ENCODE results near the gene SLC6A1. TPM values are rescaled to one million over a fixed set of nuclear protein-coding genes. Genes with fewer than 3 reads are reported as not detected.

The SLC6A1 gene
- total RNA-seq, 1 donor from 2014 or later, result not detected

DNA sequence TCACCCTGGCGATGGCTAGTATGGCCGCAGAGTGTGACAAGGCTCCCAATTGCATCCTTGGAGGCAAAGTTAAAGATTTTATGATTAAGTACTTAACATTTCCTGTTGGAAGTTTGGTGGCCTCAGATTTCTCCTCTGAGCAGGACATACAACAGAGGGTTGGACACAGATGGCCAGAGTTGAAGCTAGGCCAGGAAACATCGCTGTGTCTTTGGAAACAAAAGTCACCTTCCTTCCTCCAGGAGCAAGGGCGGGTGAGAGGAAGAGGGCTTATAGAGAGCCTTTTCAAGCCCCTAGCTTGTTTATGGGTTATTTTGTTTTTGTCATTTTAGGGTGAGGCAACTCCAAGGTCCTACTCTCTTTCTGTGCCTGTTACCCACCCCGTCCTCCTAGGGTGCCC lies 24.2 kb downstream of the SLC6A1 start:
- intact Hi-C loops (cut with micrococcal nuclease), result no loop called here

DNA sequence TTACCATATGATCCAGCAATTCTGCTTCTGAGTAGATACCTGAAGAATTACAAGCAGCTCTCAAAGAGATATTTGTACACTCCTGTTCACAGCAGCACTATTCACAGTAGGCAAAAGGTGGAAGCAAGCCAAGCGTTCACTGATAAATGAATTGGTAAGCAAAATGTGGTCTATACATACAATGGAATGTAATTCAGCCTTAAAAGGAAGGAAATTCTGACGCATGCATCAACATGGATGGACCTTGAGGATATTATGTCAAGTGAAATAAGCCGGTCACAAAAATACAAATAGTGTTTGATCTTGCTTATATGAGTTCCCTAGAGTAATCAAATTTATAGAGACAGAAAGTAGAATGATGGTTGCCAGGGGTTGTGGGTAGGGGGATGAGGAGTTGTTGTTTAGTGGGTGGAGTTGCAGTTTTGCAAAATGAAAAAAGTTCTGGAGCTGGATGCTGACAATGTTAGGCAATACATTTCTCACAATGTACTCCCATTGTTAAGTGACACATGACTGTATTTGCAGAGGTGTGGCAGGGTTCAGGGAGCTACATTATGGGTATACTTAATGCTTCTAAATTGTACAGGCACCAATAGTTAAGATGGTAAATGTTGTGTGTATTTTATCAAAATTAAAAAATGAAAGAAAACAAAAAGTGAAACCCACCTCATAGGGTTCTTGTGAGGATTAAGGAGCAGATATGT lies 26.7 kb downstream of the SLC6A1 start:
- intact Hi-C loops (cut with micrococcal nuclease), result no loop called here

DNA sequence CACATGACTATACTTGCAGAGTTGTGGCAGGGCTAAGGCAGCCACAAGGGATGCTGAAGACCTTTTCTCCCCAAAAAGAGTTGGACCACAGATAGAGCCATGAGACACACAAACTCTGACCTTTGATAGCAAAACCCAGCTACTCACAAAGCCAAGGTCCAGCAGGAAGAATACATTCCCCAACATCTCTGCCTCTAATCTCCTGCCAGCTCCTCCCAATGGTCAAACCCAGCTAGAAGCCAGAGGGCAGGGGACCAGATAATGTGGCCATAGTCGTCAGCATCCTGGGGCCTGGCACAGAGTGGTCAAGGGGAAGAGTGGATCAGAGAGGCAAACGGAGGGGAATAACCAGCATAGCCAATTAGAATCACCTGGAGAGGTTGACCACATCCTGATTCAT lies 28.2 kb downstream of the SLC6A1 start:
- intact Hi-C loops (cut with micrococcal nuclease), result no loop called here

DNA sequence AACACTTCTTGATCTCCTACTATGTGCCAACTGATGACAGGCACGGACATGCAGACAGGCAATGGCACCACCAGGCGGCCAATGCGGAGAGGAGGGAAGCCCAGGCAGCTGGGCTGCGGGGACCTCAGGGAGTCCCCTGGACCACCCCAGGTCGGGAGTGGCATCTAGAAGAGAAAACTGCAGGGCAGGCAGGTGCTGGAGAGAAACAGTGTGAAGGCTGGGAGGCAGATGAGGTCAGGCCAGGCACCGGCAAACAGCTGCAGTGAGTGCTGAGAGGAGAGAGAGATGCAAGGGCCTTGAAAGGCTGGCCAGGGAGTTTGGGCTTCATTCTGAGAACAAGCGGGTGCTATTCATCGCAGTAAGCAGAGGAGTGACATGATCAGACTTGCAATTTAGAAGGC lies 29.1 kb downstream of the SLC6A1 start:
- intact Hi-C loops (cut with micrococcal nuclease), result no loop called here

DNA sequence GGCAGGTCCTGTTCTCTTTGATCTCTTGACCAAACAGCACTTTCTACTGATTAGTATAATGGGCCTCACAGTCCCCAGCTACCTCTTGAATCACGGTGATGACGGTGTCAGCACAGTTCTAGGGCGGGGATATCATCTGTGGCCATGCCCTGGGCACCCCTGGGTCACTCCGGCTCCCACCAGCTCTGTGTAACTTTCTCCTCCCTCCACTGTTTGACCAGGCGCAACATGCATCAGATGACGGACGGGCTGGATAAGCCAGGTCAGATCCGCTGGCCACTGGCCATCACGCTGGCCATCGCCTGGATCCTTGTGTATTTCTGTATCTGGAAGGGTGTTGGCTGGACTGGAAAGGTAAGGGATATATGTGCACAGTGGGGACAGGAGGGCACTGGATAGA lies 29.6 kb downstream of the SLC6A1 start:
- intact Hi-C loops (cut with micrococcal nuclease), result no loop called here

DNA sequence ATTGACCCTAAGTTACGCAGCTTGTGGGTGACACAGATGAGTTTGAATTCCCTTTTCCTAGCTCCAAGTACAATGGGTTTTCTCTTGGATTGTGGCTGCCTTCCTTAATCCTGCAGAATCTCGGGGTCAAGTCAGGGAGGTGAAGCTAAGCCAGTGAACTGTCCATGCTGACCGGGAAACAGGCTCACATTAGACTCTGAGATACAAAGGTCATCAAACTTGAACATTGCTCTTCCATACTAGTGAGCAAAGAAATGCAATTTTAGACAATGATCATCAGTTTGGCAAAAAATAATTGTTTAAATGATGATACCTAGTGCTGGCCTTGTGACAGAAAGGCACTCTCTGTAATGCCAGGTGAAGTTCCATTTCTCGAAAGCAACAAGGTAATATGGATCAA lies 31.6 kb downstream of the SLC6A1 start:
- intact Hi-C loops (cut with micrococcal nuclease), result no loop called here

DNA sequence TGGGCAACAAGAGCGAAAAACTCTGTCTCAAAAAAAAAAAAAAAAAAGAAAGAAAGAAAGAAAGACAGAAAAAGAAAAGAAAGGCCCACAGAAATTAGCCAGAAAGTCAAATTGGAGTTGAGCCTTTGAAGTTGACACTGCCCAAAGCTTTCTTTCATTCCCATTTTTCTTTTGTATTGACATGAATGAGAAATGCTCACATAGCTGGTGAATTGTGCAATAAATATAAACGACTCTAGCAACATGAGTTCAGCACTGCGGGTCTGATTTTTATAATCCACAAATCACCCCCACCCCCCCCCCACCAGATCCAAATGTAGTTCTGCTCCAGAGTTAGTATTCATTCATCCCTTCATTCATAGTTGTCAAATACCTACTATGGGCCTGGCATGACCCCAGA lies 37.4 kb downstream of the SLC6A1 start:
- intact Hi-C loops (cut with micrococcal nuclease), result no loop called here

DNA sequence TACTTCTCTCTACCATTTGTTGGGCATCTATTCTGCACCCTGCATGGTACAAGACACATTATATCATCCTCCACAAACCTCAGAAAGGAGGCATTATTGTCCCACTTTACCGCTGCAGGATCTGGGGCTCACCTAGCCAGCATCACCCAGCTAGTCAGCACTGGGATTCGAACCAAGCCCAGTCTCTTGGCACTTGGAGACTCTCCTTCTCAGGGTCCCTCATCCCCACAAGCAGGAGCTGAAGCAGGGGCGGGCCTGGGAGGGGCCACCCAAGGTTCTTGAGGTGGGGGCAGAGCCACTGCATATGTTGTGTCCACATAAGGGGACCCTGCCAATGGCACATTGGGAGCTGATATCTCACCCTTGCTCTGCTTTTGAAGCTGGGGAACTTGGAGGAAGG lies 41.3 kb downstream of the SLC6A1 start:
- intact Hi-C loops (cut with micrococcal nuclease), result no loop called here

DNA sequence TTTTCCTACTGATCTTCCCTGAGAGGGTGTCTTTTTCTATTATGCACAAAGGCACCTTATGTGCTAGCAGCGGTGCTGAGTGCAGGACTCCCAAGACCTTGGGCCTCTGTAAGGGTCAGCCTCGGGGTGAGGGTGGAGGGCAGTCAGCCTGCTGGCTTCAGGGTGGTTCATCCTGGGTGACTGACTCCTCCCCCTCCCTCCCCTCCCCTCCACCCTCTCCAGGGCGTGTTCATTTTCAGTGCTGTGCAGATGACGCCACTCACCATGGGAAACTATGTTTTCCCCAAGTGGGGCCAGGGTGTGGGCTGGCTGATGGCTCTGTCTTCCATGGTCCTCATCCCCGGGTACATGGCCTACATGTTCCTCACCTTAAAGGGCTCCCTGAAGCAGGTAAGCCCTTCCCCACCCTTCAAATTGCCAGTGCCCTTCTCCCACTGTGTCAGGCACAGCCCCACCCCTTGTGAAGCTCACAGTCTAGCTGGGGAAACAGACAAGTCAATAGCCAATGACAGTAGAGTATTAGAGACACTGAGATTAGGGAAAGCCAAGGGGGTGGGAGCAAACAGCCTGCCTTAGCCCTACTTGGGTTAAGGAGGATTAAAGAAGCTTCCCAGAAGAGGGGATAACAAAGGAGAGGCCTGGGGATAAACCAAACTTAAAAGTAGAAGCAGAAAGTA lies 41.9 kb downstream of the SLC6A1 start:
- intact Hi-C loops (cut with micrococcal nuclease), result no loop called here

DNA sequence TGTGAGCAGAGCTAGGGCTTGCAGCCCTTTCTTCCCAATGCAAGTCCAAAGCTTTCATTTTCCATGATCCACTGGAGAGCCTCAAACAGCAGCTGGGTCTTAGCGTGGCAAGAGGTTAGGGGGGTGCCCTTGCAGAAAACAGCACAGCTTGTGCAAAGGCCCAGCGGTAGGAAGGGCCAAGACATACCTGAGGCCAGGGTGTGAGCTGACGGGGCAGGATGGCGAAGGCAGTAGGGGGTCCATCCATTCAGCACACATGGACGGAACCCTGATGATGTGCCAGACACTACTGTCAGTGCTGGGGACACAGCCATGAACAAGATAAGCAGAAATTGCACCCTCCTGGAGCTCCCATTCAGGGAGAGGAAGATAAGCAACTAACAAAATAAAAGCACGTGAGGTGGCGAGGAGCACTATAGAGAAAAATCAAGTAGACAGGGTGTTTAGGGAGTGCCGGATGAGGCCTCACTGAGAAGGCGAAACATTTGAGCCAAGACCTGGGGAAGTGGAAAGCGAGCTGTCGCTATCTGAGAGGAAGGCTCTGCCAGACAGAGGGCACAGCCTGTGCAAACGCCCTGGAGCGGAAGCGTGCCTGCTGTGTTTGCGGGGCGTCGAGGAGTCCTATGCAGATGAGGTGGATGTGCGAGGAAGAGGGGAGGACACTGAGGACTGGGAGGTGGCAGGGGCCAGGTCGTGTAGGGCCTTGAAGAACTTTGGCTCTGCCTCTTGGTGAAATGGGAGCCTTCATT lies 43.4 kb downstream of the SLC6A1 start:
- intact Hi-C loops (cut with micrococcal nuclease), result no loop called here

DNA sequence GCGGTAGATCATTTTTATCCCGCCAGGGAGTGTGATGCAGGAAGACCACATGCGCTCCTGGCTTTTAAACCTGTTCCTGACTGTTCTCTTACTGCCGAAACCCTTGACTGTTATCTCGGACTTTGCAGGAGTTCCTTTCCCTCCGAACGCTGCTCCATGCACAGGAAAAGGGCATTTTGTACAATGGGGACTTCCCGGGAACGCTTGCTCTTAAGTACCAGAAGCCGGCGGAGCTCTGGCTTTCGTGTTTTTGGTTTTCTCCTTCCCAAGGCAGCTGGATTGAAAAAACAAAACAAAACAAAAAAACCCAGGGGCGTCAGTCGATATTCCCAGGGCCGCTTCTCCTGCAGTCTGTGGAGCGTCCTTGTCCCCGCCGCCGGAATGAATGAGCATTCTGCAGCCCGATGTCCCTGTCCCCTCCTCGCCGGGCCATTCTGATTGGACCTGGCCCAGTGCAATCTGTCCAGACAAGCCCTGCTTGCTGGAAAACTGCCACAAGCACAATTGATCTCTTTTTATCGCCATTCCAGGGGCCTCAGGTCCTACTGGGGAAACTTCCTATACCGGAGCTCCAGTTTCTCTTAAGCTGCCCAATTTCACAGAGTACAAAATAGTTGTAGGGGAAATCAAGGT lies 44.8 kb downstream of the SLC6A1 start:
- intact Hi-C loops (cut with micrococcal nuclease), result no loop called here

DNA sequence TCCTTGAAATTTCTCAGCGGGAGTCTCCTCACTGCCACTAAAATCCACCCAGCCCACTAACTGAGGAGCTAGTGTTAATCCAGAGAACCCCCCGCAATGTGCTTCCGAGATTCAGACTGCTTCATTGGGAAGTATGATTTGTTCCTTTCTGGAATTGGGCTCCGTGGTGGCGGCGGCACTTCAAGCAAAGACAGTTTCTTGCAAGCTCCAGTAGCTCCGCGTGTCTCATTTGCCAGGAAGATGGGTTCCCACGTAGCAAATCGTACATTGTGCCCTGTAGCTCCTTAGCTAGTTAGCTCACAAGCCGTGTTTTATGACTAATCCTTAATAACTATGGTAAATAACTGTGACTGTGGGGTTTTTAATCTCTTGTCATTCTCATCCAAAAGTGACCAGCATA lies 45.4 kb downstream of the SLC6A1 start:
- intact Hi-C loops (cut with micrococcal nuclease), result no loop called here

DNA sequence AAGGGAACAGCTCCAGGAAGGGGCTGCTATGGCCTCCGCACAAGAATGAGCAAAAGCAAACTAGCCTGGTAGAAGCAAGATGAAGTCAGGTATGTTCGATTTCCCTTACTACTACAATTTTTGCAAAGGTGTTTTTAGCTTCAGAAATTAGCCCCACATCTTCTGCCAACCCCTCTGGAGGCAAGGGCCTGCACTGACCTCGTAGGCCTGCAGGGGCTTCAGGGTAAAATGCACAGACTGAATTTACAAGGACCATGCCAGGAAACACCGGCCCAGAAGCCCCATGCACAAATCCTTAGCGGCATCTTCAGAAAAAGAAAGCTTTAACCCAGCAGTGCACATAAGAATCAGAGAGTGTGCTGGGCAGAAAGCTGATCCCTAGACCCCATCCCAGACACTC lies 53.0 kb downstream of the SLC6A1 start:
- intact Hi-C loops (cut with micrococcal nuclease), result no loop called here

DNA sequence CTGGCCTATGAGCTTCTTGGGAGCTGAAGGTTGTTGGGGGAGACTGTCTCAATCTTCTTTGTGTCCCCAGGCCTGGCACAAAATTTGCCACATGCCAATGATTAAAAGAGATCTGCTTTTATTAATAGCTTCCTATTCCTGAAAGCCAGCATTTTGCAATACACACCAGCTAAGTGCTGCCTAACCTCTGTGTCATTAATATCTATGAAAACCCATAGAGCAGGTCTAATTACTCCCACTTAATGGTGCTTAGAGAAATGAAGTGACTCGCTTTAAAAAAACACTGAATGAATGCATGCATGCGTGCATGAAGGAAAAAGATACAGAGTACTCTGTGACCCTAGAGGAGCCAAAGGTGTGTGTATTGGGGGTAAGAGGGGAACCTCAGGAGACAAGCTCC lies 55.0 kb downstream of the SLC6A1 start:
- intact Hi-C loops (cut with micrococcal nuclease), result no loop called here

DNA sequence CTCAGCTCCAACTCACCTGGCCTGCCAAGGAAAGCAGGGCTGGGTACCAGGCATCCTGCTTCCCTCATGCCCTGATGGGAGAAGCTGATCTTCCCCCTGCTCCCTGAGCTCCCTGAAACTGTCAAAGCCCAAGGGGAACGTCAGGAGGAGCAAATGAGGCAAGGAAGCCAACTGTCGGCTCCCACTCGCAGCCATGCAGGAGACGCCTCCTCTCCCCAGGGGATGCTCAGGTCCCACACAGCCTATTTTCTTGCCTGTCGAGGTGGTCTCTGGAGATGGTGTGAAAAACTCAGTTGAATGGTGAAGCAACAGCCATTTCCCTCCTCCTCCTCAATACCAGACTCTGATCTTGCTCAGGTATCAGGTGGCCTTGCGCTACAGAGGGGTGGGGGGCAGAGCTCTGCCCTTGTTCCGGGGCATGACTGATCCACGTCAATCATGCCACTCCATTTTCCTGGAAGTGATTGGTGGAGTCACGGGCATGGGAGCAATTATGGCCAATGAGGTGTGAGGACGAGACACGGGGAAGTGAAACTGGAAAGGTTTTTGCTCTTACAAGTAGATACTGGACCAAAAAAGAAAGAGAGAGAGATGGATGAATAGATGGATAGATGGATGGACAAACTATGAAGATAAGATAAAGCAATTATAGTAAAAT lies 58.2 kb downstream of the SLC6A1 start:
- intact Hi-C loops (cut with micrococcal nuclease), result no loop called here

DNA sequence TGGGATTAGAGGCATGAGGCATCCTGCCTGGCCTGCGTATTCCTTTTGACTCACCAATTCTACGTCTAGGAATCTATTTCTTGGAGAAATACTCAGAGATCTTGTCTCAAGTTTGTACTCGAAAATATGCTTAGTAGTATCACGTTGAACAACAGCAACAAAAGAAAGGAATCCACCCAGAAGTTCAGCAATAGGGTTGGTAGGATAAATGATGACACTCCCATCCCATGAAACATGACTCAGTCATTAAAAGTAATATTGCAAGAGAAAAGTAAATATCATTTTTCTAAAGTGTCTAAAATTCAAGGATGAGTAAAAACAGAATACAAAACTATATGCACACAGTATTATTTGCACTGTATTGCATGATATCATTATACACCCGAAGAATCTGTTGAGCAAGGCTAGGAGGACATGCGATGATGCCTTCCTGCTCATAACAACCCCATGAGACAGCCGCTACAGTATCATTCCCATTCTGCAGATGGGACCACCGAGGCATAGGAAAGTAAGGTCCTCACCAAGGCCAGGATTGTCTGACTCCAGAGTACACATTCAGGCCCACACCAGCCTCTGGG lies 61.5 kb downstream of the SLC6A1 start:
- intact Hi-C loops (cut with micrococcal nuclease), result no loop called here

DNA sequence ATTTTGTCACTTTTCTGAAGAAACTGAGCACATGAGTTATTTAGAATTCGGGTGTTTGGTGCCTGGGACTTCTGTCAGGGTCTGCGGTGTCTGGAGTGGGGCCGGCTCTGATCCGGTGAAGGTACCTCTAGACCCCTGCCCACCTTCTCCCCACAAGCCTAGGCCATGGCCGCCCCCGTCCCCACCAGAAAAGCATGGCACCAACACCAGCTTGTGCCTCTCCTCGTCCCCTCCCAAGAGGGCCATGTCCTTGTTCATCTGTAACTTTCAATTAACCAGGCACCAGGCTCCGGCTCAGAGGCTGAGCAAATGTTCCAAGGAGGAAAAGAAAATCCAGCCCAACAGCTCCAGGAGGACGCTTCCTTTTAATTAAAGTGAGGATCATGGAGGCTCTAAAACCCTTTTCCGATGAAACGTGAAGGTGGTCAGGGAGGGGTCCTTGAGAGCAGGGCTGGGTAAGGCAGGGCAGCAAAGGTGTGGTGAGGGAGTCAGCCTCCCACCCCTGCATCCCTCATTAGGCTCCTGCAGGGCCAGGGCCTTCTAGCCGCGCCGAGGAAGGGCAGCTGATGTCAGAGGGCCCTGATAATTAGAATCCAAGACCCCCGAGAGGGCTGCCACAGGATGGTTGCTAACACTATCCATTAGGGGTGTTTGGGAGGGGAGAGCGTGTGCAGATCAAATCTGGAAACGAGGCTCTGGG lies 62.3 kb downstream of the SLC6A1 start:
- intact Hi-C loops (cut with micrococcal nuclease), result no loop called here

DNA sequence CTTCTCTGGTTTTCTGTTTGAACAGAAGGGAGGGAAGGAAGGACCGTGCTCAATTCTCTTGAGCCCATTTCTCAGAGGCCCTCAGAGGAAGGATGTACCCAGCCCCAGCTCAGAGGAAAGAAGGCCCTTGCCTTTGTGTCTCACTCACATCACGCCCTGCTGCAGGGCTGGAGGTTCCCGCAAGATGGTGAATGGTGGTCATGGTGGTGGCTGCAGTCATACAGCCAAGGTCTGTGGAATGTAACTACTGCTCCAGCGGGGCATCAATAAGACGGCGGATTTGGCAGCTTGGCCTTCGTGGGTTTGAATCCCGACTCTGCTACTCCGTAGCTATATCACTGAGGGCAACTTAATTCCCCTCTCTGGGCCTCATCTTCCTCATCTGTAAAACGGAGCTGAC lies 62.9 kb downstream of the SLC6A1 start:
- intact Hi-C loops (cut with micrococcal nuclease), result no loop called here

DNA sequence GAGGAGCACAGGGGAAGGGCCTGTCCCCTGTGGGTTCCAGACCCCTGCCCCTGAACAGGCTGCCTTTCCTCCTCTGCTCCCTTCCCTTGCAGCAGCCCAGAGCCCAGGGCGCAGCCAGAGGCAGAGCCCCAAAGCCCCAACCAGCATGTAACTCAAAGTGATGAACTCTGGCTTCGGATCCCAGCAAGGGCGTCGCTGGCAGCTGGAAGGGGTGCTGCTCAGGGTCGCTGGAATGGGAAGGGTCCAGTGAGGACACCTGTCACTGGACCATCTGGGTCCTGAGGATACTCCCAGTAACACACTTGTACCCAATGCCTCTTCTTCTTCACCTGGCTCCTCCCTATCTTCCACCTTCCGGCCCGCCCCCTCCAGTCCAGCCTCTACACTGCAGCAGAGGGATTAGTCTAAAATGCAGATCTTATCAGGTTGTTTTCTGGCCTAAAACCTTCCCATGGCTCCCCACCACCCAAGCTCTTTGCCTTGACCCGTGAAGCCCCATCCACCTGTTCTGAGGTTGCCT lies 64.0 kb downstream of the SLC6A1 start:
- intact Hi-C loops (cut with micrococcal nuclease), result no loop called here

DNA sequence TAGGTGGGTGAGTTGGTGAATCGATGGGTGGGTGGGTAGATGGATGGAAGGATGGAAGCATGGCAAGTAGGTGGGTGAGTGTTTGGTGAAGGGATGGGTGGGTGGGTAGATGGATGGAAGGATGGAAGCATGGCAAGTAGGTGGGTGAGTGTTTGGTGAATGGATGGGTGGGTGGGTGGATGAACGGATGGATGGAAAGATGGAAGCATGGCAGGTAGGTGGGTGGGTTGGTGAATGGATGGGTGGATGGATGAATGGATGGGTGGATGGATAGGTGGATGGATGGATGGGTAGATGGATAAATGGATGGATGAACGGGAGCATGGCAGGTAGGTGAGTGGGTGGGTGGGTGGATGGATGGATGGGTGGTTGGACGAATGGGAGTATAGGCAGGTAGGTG lies 65.1 kb downstream of the SLC6A1 start:
- intact Hi-C loops (cut with micrococcal nuclease), result no loop called here
